ENCODE results near the gene MARCO. TPM values are rescaled to one million over a fixed set of nuclear protein-coding genes. Genes with fewer than 3 reads are reported as not detected.
A peak's percentile ranks its signal among the peaks of the same experiment; 100 is the strongest.

MARCO gene
- total RNA-seq, 4 donors from 2014 or later: 0.87 to 23.7 (median 2.9) TPM

GRCh38 chr2:118973542-118973951 lies 31.6 kb downstream of the MARCO start:
- no peaks in the 10 kb centered on the region for H3K36me3 ChIP-seq
- 55 to 58% methylated on average over 4 of the region's 4 CpGs for WGBS, 2 donors
- no peaks in the 10 kb centered on the region for H3K9me3 ChIP-seq
- no peaks in the 10 kb centered on the region for H3K4me1 ChIP-seq
- H3K4me3 ChIP-seq: no peak overlapping the region
- TF ChIP-seq POLR2A (IDR thresholded peaks at IDR 0.05): no peak
- no peak for TF ChIP-seq CTCF (IDR thresholded peaks at IDR 0.05)
- intact Hi-C loops (cut with DNase I): no loop called here
- H3K27me3 ChIP-seq: peaks cover 0 to 21% (median 0%) of the 10 kb centered on the region in 4 donors
- DNase-seq: no peak
- peak overlapping the region in 1 of 4 donors; percentile 58 for H3K27ac ChIP-seq

GRCh38 chr2:118974103-118974993 lies 32.4 kb downstream of the MARCO start:
- 46 to 50% methylated on average over 10 to 12 of the region's 13 CpGs for WGBS, 2 donors
- intact Hi-C loops (cut with DNase I): no loop called here
- no peak for DNase-seq
- Histone ChIP-seq H3K4me1 (no peaks in the 10 kb centered on the region), H3K36me3 (no peaks in the 10 kb centered on the region), H3K27me3 (peaks cover 0 to 25% (median 0%) of the 10 kb centered on the region in 4 donors), H3K27ac (peak overlapping the region in 1 of 4 donors; percentile 58), H3K9me3 (no peaks in the 10 kb centered on the region), H3K4me3 (no peak overlapping the region)
- TF ChIP-seq POLR2A (IDR thresholded peaks at IDR 0.05) (no peak), CTCF (IDR thresholded peaks at IDR 0.05) (no peak)

DNA sequence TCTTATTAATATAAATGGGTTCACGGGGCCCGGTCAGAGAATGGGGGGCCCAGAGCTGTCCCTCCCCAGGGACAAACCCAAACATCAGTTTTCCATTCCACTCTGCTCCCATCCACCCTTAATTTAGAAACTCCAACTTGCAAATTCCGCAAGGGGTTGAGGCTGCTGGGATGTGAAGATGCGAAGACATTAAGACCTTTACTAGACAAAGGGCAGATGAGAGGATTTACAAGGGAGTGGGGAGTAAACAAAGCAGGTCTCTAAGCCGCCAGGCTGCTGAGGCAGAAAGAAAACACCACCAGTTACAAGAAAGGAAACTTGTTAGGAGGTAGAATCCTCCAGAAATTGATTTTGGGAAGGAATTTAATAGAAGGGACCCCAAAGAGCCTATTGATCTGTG lies 33.1 kb downstream of the MARCO start:
- no peaks in the 10 kb centered on the region for H3K4me1 ChIP-seq
- no peaks in the 10 kb centered on the region for H3K36me3 ChIP-seq
- peaks cover 0 to 25% (median 0%) of the 10 kb centered on the region in 4 donors for H3K27me3 ChIP-seq
- H3K9me3 ChIP-seq: no peaks in the 10 kb centered on the region
- WGBS, 2 donors: 18 to 54% methylated on average over 3 to 5 of the region's 5 CpGs
- TF ChIP-seq POLR2A (IDR thresholded peaks at IDR 0.05): no peak
- TF ChIP-seq CTCF (IDR thresholded peaks at IDR 0.05): no peak
- DNase-seq: no peak
- no peak overlapping the region for H3K4me3 ChIP-seq
- intact Hi-C loops (cut with DNase I): no loop called here
- no peak overlapping the region for H3K27ac ChIP-seq

DNA sequence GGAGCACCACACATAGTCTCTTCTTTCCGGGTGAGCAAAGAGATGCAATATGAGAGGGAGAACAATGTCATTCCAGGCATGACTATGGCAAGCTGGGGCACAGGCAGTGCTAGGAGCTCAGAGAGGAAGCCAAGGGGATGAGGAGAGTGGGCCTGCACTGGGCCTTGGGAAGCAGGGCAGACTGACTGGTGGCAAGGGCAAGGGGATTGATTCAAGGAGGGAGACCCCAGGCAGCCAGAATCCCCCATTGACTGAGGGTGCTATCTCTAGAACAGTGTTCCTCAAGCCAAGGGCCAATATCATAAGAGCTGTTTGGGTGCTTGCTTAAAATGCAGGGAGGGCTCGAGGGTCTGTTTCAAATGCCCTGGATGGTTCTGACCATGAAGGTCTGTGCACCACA lies 36.1 kb downstream of the MARCO start:
- Histone ChIP-seq H3K4me3 (no peak overlapping the region), H3K36me3 (no peaks in the 10 kb centered on the region), H3K9me3 (no peaks in the 10 kb centered on the region), H3K27me3 (peaks cover 0 to 22% (median 0%) of the 10 kb centered on the region in 4 donors), H3K27ac (no peak overlapping the region), H3K4me1 (no peaks in the 10 kb centered on the region)
- TF ChIP-seq POLR2A (IDR thresholded peaks at IDR 0.05) (no peak), CTCF (IDR thresholded peaks at IDR 0.05) (no peak)
- intact Hi-C loops (cut with DNase I): no loop called here
- no peak for DNase-seq
- WGBS, 2 donors: 69 to 80% methylated on average over 1 to 2 of the region's 2 CpGs

DNA sequence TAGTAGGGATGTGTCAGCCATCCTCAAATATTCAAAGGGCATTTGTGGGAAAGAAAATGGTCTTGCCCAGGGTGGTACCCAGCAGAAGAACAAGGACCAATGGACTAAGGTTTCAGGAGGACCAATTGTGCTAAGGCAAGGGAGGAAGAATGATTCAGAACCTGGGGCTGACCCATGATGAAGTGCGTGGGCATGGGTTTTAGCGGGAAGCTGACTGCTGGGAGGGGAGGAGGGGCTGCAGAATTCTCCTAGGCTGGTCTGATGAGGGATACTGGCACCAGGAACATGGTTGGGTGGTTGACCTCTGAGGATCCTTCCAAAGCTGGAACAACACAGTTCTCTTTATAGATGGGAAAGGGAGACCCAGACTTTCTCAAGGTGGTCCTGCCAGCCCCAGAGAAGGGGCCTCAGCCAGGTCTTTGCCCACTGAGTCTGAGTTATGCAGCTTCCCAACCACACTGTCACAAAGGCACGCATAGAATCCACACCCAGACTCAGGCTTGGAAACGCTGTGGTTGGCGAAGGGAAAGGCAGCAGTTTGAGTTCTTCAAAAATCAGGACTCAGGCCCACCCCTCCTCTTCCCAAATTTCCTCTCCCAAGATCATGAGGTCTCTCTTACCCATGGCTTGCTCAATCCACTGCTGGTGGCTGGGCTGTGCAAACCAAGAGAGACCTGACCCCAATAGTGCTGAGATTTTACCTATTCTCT lies 37.3 kb downstream of the MARCO start:
- WGBS, 2 donors: 64 to 81% methylated on average over 2 to 5 of the region's 5 CpGs
- intact Hi-C loops (cut with DNase I): no loop called here
- DNase-seq: no peak

More for the DNA sequence above, 37.3 kb downstream of the MARCO start:
- Histone ChIP-seq H3K9me3 (no peaks in the 10 kb centered on the region), H3K36me3 (no peaks in the 10 kb centered on the region), H3K4me3 (no peak overlapping the region), H3K4me1 (no peaks in the 10 kb centered on the region), H3K27me3 (peaks cover 0 to 16% (median 0%) of the 10 kb centered on the region in 4 donors), H3K27ac (no peak overlapping the region)
- TF ChIP-seq POLR2A (IDR thresholded peaks at IDR 0.05) (no peak), CTCF (IDR thresholded peaks at IDR 0.05) (no peak)
